Dorsolateral prefrontal cortex (tissue), 118 donors: ENCODE measurements around the gene ZSCAN9. TPM values are rescaled to one million over a fixed set of nuclear protein-coding genes. Genes with fewer than 3 reads are reported as not detected.

Source experiments
- total RNA-seq, 120 experiments: library from RNA; stranded (reverse); gene quantifications; one replicate each; pipeline versions ENCODE4 v1.2.3 to v1.2.4, GENCODE V29; 2022

ZSCAN9 gene
- total RNA-seq, 120 experiments from 2014 or later: 6.4 to 20.1 (median 11.0) TPM

Other genes starting within 250 kb of the ZSCAN9 start
- 1 to 10 TPM in 77 of 120 experiments, under 1 TPM in 43; 0.39 to 2.3 (median 1.2) TPM for gene ZNF165, start 144.7 kb upstream of the ZSCAN9 start, total RNA-seq
- gene ZSCAN16, start 100.7 kb upstream of the ZSCAN9 start, total RNA-seq: 10 to 100 TPM in 4 of 120 experiments, 1 to 10 TPM in 116; 3.4 to 11.1 (median 6.4) TPM
- gene ZKSCAN8, start 83.4 kb upstream of the ZSCAN9 start, total RNA-seq: 10 to 100 TPM; 22.4 to 45.0 (median 33.2) TPM
- gene ZKSCAN4, start 27.0 kb downstream of the ZSCAN9 start, total RNA-seq: 1 to 10 TPM; 3.5 to 8.7 (median 6.2) TPM
- 1 to 10 TPM; 1.2 to 6.0 (median 3.0) TPM for gene NKAPL, start 34.0 kb downstream of the ZSCAN9 start, total RNA-seq
- gene ZSCAN26, start 41.9 kb downstream of the ZSCAN9 start, total RNA-seq: 10 to 100 TPM; 22.8 to 52.6 (median 35.5) TPM
- 10 to 100 TPM in 113 of 120 experiments, 1 to 10 TPM in 7; 7.8 to 21.4 (median 13.0) TPM for gene PGBD1, start 56.3 kb downstream of the ZSCAN9 start, total RNA-seq
- gene ZSCAN31, start 110.9 kb downstream of the ZSCAN9 start, total RNA-seq: 10 to 100 TPM; 15.3 to 71.5 (median 32.3) TPM
- gene ZKSCAN3, start 124.7 kb downstream of the ZSCAN9 start, total RNA-seq: 10 to 100 TPM in 5 of 120 experiments, 1 to 10 TPM in 115; 3.0 to 12.6 (median 6.7) TPM
- gene ZSCAN12, start 174.5 kb downstream of the ZSCAN9 start, total RNA-seq: 10 to 100 TPM in 5 of 120 experiments, 1 to 10 TPM in 115; 5.0 to 10.7 (median 8.0) TPM
- gene ZSCAN23, start 218.2 kb downstream of the ZSCAN9 start, total RNA-seq: 10 to 100 TPM in 13 of 120 experiments, 1 to 10 TPM in 107; 2.8 to 15.4 (median 6.4) TPM